Upper lobe of right lung (tissue), 1 donor: Measurements from ENCODE around the gene EHD2. TPM values are rescaled to one million over a fixed set of nuclear protein-coding genes. Genes with fewer than 3 reads are reported as not detected.
"Not testable (repeated sequence)": the region's sequence is repeated elsewhere in the genome, so short reads cannot be mapped to it uniquely, and the experiment has no call there.

Source experiments
- ATAC-seq: fragments of 200-7000 bp; cut with Tn5 transposase; one replicate; pipeline ENCODE4 v1.9.1; 2020; ENCODE audit warnings: mild to moderate bottlenecking, moderate library complexity
- DNase-seq: peaks from one replicate; pipeline ENCODE4 v3.0.0-alpha.2; 2020
- H3K27ac ChIP-seq: fragments of 200-600 bp; one replicate; pipeline ENCODE4 v1.8.0; 2022
- H3K27me3 ChIP-seq: fragments of 200-600 bp; one replicate; pipeline ENCODE4 v1.8.0; 2022; ENCODE audit warnings: mild to moderate bottlenecking
- H3K36me3 ChIP-seq: fragments of 200-600 bp; one replicate; pipeline ENCODE4 v1.8.0; 2022
- H3K4me1 ChIP-seq: fragments of 200-600 bp; one replicate; pipeline ENCODE4 v1.8.0; 2022
- H3K4me3 ChIP-seq: fragments of 200-600 bp; one replicate; pipeline ENCODE4 v1.8.0; 2022; ENCODE audit warnings: mild to moderate bottlenecking
- H3K9me3 ChIP-seq: fragments of 200-600 bp; one replicate; pipeline ENCODE4 v1.8.0; 2022
- CTCF ChIP-seq: fragments of 200-600 bp; IDR thresholded peaks from one replicate; pipeline ENCODE4 v1.8.0; 2022; ENCODE audit warnings: antibody characterized with exemption
- intact Hi-C: fragments of 100-400 bp; cut with DNase I; formaldehyde crosslinking; loops from one replicate; pipeline ENCODE4 v1.11.0; 2022
- long read RNA-seq: library from polyadenylated mRNA; unstranded; transcript quantifications from one replicate; pipeline ENCODE4 v2.0.0, GENCODE V29; 2021
- total RNA-seq: library from RNA; stranded (reverse); fragmentation: NEBNext Ultra II Directional; extraction: Animal tissue kit (Norgen Biotek cat#: 25700); gene quantifications from one replicate; pipeline ENCODE4 v1.2.1, GENCODE V29; 2021
- donor health status: DM: no; HTN: yes; CAD: no; lungs with severe emphysema.

The EHD2 gene
- total RNA-seq, result 210 TPM
- long read RNA-seq, transcript EHD2-201 (6 exons, 3,585 nt), result major isoform, 32 of 164 reads
- long read RNA-seq, partial matches to known transcripts, result 124 of 164 reads
- long read RNA-seq, other reads (novel, unspliced or antisense), result 8 of 164 reads

- Histone ChIP-seq H3K36me3 (peaks cover 18% of the 10 kb centered on the region), H3K27me3 (no peaks in the 10 kb centered on the region), H3K9me3 (no peaks in the 10 kb centered on the region), H3K27ac (peak within 1 kb of the TSS; percentile 81), H3K4me1 (peaks cover 21% of the 10 kb centered on the region), H3K4me3 (peak within 1 kb of the TSS; percentile 66)
- intact Hi-C loops, result loop anchor here (2.0 kb wide), 1 partner anchor 29 kb away; no protein-coding TSS in a partner anchor
- DNase-seq (peak; percentile 86), ATAC-seq (peak; percentile 98)
- peak; percentile 97 for TF ChIP-seq CTCF
Observed at GRCh38 chr19:47713046-47714021, at the start of gene EHD2. Gene EHD2 (plus strand): TSS chr19:47713422. CDS start chr19:47716613, 3,191 bp downstream.

- ATAC-seq, result peak; percentile 40
- TF ChIP-seq CTCF, result no peak
- no peaks in the 10 kb centered on the region for H3K27me3 ChIP-seq
- H3K9me3 ChIP-seq, result no peaks in the 10 kb centered on the region
- no peaks in the 10 kb centered on the region for H3K36me3 ChIP-seq
- no peak overlapping the region for H3K4me3 ChIP-seq
- peak overlapping the region; percentile 94 for H3K27ac ChIP-seq
- intact Hi-C loops, result no loop called here
- DNase-seq, result no peak
- H3K4me1 ChIP-seq, result peaks cover 57% of the 10 kb centered on the region
Observed at GRCh38 chr19:47663435-47663910, 49.7 kb upstream of the EHD2 start.

GRCh38 chr19:47663911-47664771 is 49.1 kb upstream of the EHD2 start:
- Histone ChIP-seq H3K27ac (peak overlapping the region; percentile 94), H3K36me3 (no peaks in the 10 kb centered on the region), H3K9me3 (no peaks in the 10 kb centered on the region), H3K4me3 (no peak overlapping the region), H3K4me1 (peaks cover 57% of the 10 kb centered on the region), H3K27me3 (no peaks in the 10 kb centered on the region)
- TF ChIP-seq CTCF, result no peak
- intact Hi-C loops, result no loop called here
- ATAC-seq, result peak; percentile 67
- DNase-seq, result peak; percentile 76

- ATAC-seq, H3K27me3 ChIP-seq, H3K9me3 ChIP-seq, H3K4me3 ChIP-seq, H3K27ac ChIP-seq, intact Hi-C loops: not testable (repeated sequence)
- Histone ChIP-seq H3K4me1 (peaks cover 35% of the 10 kb centered on the region), H3K36me3 (peaks cover 21% of the 10 kb centered on the region)
- peak; percentile 40 for DNase-seq
Observed at GRCh38 chr19:47668556-47668955, 44.7 kb upstream of the EHD2 start.

- Histone ChIP-seq H3K36me3 (peaks cover 36% of the 10 kb centered on the region), H3K4me3 (no peak overlapping the region), H3K9me3 (no peaks in the 10 kb centered on the region), H3K4me1 (peaks cover 14% of the 10 kb centered on the region), H3K27me3 (no peaks in the 10 kb centered on the region), H3K27ac (no peak overlapping the region)
- no peak for TF ChIP-seq CTCF
- DNase-seq (no peak), ATAC-seq (no peak)
- intact Hi-C loops, result no loop called here
Observed at GRCh38 chr19:47670736-47671135, 42.5 kb upstream of the EHD2 start.
